Calu3 (cell line): ENCODE measurements around the gene NAV2. TPM values are rescaled to one million over a fixed set of nuclear protein-coding genes. Genes with fewer than 3 reads are reported as not detected.

Source experiments
- BruUV-seq: library from RNA; stranded (reverse); fragments of 400-500 nt; replicated peaks from 2 replicates; lab custom pipeline; 2021; lab: Mats Ljungman, UMichigan
- CTCF ChIA-PET: fragments of 300-600 bp; sonication (Branson Sonifier 250); formaldehyde crosslinking; loops from one replicate; lab custom pipeline; 2022; ENCODE audit warnings: antibody characterized with exemption; lab: Charles Lee
- DNase-seq: peaks from one replicate; pipeline ENCODE4 v3.0.0; 2022
- H3K27ac Mint-ChIP-seq: one replicate; pipeline ENCODE4 v1.8.0; 2022; ENCODE audit warnings: mixed read lengths; ENCODE audit not compliant: unreplicated experiment
- H3K27me3 Mint-ChIP-seq: one replicate; pipeline ENCODE4 v1.8.0; 2022; ENCODE audit warnings: mixed read lengths; ENCODE audit not compliant: unreplicated experiment
- H3K36me3 Mint-ChIP-seq: one replicate; pipeline ENCODE4 v1.8.0; 2022; ENCODE audit warnings: mild to moderate bottlenecking, moderate library complexity, mixed read lengths; ENCODE audit not compliant: insufficient read depth, unreplicated experiment
- H3K4me1 Mint-ChIP-seq: one replicate; pipeline ENCODE4 v1.8.0; 2022; ENCODE audit warnings: mild to moderate bottlenecking, low read depth, mixed read lengths; ENCODE audit not compliant: unreplicated experiment
- H3K4me3 Mint-ChIP-seq: one replicate; pipeline ENCODE4 v1.8.0; 2022; ENCODE audit warnings: mild to moderate bottlenecking, low read depth, moderate library complexity, mixed read lengths; ENCODE audit not compliant: unreplicated experiment
- H3K9me3 Mint-ChIP-seq: one replicate; pipeline ENCODE4 v1.8.0; 2022; ENCODE audit warnings: low read depth, mixed read lengths; ENCODE audit not compliant: unreplicated experiment
- CTCF ChIP-seq: fragments of 200-600 bp; IDR thresholded peaks from one replicate; pipeline ENCODE4 v1.8.0; 2022; ENCODE audit warnings: antibody characterized with exemption; ENCODE audit not compliant: unreplicated experiment
- intact Hi-C: fragments of 100-400 bp; cut with micrococcal nuclease; formaldehyde crosslinking; loops from one replicate; pipeline ENCODE4 v1.10.0; 2022; ENCODE audit not compliant: unreplicated experiment
- total RNA-seq: library from RNA; stranded (reverse); gene quantifications from 2 replicates; pipeline ENCODE4 v1.2.3, GENCODE V29; 2022

Gene NAV2
- total RNA-seq, 1 experiment from 2014 or later: 21.4 TPM

DNA sequence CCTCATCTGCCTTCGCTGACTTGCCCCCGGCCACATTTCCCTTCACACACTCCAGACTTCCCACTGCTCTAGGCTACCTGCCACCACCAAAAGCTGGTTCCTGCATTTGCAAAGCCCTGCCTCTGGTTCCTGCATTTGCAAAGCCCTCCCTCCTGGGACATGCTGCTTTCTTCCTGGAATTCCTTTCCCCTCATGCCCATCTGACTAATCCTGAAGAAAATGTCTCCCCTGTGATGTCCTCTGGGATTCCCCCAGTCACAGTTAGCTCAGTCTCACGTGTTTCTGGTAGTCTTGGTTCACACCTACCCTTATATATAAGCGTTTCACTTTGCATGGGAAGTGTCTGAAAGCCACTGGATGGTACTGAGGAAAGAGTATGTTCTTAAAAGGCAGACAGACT, 240.7 kb downstream of the NAV2 start:
- TF ChIP-seq CTCF: no peak
- H3K27ac Mint-ChIP-seq: peak overlapping the region; percentile 40
- intact Hi-C loops: loop anchor here (5.0 kb wide), 1 partner anchor 46 kb away; no protein-coding TSS in a partner anchor
- no peaks in the 10 kb centered on the region for H3K36me3 Mint-ChIP-seq
- H3K4me1 Mint-ChIP-seq: peaks cover 38% of the 10 kb centered on the region
- no peak overlapping the region for H3K4me3 Mint-ChIP-seq
- DNase-seq: no peak
- no TSS peak for BruUV-seq
- no peaks in the 10 kb centered on the region for H3K27me3 Mint-ChIP-seq
- CTCF ChIA-PET: interaction anchor here (0.8 to 3.0 kb wide), 15 partner anchors 14 to 396 kb away, joined by 3 to 25 read pairs (median 4); no protein-coding TSS in a partner anchor
- no peaks in the 10 kb centered on the region for H3K9me3 Mint-ChIP-seq

DNA sequence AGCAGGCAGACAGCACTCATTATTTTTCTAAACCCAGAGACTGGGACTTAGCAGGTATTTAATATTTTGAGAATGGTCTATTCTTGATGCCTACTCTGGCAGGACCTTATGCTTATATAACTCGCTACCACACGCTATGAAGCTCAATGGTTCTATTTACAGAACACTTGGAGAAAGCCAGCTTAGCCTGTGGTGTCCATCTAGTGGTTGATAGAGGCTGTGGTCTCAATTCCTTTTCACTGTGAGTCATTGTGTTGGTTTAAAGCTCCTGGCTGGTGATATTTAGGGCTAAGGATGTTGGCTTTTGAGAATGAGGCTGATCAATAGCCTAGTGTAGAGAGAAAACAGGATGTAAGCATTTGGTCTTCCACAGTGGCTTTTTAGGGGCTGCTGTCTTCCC, 241.3 kb downstream of the NAV2 start:
- Mint-ChIP-seq H3K9me3 (no peaks in the 10 kb centered on the region), H3K4me1 (peaks cover 38% of the 10 kb centered on the region), H3K4me3 (no peak overlapping the region), H3K27me3 (no peaks in the 10 kb centered on the region), H3K27ac (no peak overlapping the region), H3K36me3 (no peaks in the 10 kb centered on the region)
- peak; percentile 45 for DNase-seq
- intact Hi-C loops: loop anchor here (2.0 to 5.0 kb wide), 2 partner anchors 25 to 47 kb away; no protein-coding TSS in a partner anchor
- CTCF ChIA-PET: interaction anchor here (0.6 to 3.0 kb wide), 20 partner anchors 14 to 396 kb away, joined by 3 to 25 read pairs (median 4); no protein-coding TSS in a partner anchor
- peak; percentile 48 for TF ChIP-seq CTCF
- BruUV-seq: no TSS peak

DNA sequence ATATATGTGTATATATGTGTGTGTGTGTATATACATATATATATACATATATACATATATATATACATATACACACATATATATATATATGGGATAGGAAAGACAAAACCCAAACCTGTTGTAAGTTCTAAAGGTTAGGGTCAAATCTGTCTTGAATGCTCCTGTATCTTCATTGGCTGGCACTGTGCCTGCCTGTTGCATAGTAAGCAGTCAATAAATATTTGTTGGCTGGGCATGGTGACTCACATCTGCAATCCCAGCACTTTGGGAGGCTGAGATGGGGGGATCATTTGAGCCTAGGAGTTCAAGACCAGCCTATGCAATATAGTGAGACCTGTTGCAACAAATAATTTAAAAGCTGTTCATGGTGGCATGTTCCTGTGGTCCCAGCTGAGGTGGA, 242.3 kb downstream of the NAV2 start:
- CTCF ChIA-PET: no interaction called here
- TF ChIP-seq CTCF: no peak
- Mint-ChIP-seq H3K4me3 (no peak overlapping the region), H3K27ac (no peak overlapping the region), H3K36me3 (no peaks in the 10 kb centered on the region), H3K4me1 (peaks cover 38% of the 10 kb centered on the region), H3K27me3 (no peaks in the 10 kb centered on the region), H3K9me3 (no peaks in the 10 kb centered on the region)
- DNase-seq: peak; percentile 12
- no TSS peak for BruUV-seq
- intact Hi-C loops: loop anchor here (2.0 to 5.0 kb wide), 2 partner anchors 24 to 48 kb away; no protein-coding TSS in a partner anchor

- TF ChIP-seq CTCF: no peak
- no TSS peak for BruUV-seq
- no peak overlapping the region for H3K27ac Mint-ChIP-seq
- intact Hi-C loops: loop anchor here (2.0 kb wide), 1 partner anchor 23 kb away; no protein-coding TSS in a partner anchor
- no peaks in the 10 kb centered on the region for H3K9me3 Mint-ChIP-seq
- no peak for DNase-seq
- peaks cover 37% of the 10 kb centered on the region for H3K4me1 Mint-ChIP-seq
- CTCF ChIA-PET: no interaction called here
- no peaks in the 10 kb centered on the region for H3K27me3 Mint-ChIP-seq
- H3K4me3 Mint-ChIP-seq: no peak overlapping the region
- no peaks in the 10 kb centered on the region for H3K36me3 Mint-ChIP-seq
Measured at GRCh38 chr11:19955660-19956059, 243.0 kb downstream of the NAV2 start.
